ENCODE measurements around the gene KLHL25. TPM values are rescaled to one million over a fixed set of nuclear protein-coding genes. Genes with fewer than 3 reads are reported as not detected.

Gene KLHL25
- total and polyA plus RNA-seq, 7 donors = 3.0 to 9.0 (median 5.7) TPM

- Histone ChIP-seq H3K36me3 (no peaks in the 10 kb centered on the region), H3K27ac (no peak overlapping the region), H3K4me3 (no peak overlapping the region), H3K4me1 (peaks cover 0 to 24% (median 18%) of the 10 kb centered on the region in 4 donors), H3K27me3 (no peaks in the 10 kb centered on the region), H3K9me3 (no peaks in the 10 kb centered on the region)
- no peak for DNase-seq
- intact Hi-C loops (cut with DNase I) = loop anchor here (5.0 kb wide), 2 partner anchors 40 to 65 kb away; no protein-coding TSS in a partner anchor
- 97 to 98% methylated on average over 4 of the region's 4 CpGs for WGBS, 2 donors
- TF ChIP-seq EP300 (IDR thresholded peaks at IDR 0.05) (no peak), POLR2A (IDR thresholded peaks at IDR 0.05) (no peak), POLR2AphosphoS5 (IDR thresholded peaks at IDR 0.05) (no peak)
- TF ChIP-seq, protein P1, sequence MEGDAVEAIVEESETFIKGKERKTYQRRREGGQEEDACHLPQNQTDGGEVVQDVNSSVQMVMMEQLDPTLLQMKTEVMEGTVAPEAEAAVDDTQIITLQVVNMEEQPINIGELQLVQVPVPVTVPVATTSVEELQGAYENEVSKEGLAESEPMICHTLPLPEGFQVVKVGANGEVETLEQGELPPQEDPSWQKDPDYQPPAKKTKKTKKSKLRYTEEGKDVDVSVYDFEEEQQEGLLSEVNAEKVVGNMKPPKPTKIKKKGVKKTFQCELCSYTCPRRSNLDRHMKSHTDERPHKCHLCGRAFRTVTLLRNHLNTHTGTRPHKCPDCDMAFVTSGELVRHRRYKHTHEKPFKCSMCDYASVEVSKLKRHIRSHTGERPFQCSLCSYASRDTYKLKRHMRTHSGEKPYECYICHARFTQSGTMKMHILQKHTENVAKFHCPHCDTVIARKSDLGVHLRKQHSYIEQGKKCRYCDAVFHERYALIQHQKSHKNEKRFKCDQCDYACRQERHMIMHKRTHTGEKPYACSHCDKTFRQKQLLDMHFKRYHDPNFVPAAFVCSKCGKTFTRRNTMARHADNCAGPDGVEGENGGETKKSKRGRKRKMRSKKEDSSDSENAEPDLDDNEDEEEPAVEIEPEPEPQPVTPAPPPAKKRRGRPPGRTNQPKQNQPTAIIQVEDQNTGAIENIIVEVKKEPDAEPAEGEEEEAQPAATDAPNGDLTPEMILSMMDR (IDR thresholded peaks at IDR 0.05) = no peak
Measured at GRCh38 chr15:85792102-85792731, 2.5 kb downstream of the KLHL25 start.

GRCh38 chr15:85789496-85789875, 5.2 kb downstream of the KLHL25 start:
- Histone ChIP-seq H3K27me3 (no peaks in the 10 kb centered on the region), H3K27ac (no peak overlapping the region), H3K9me3 (no peaks in the 10 kb centered on the region), H3K4me3 (no peak overlapping the region), H3K4me1 (peaks cover 0 to 39% (median 34%) of the 10 kb centered on the region in 4 donors), H3K36me3 (no peaks in the 10 kb centered on the region)
- intact Hi-C loops (cut with DNase I) = loop anchor here (2.0 kb wide), 1 partner anchor 21 kb away; no protein-coding TSS in a partner anchor
- DNase-seq = no peak
- WGBS, 2 donors = 75 to 88% methylated on average over 7 of the region's 7 CpGs
- TF ChIP-seq EP300 (IDR thresholded peaks at IDR 0.05) = no peak
- no peak for TF ChIP-seq POLR2AphosphoS5 (IDR thresholded peaks at IDR 0.05)
- TF ChIP-seq, protein P1 (IDR thresholded peaks at IDR 0.05) = no peak
- TF ChIP-seq POLR2A (IDR thresholded peaks at IDR 0.05) = no peak

DNA sequence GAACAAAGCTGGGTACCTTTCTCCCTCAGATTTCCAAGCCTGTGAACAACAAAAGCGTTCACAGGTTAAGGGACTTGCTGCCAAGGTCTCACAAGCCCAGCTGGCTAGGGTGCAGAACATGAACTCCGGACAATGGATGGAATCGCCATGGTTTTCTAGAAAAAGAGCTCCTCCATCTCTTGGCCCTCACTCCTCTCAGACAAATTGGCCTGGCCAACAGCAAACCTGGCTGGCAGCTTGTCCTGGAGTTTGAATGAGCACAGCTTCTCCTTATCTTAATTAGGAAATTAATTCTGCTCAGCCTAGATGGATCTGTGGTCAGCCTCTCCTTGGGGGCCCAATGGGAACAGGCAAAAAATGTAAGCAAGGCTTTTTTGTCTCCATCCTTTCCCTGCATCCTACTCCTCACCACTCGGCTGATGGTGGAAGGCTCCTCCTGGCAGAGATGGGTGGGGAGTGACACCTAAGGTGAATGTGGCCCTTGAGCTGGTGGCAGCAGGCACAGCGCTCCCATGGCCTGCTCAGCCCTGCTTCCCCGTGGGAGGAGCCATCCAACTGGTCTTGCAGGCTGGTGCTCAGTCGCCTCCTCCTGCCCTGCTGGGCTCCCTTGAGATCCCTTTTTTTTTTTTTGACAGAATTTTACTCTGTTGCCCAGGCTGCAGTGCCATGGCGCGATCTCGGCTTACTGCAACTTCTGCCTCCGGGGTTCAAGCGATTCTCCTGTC, 5.8 kb downstream of the KLHL25 start:
- intact Hi-C loops (cut with DNase I) = loop anchor here (2.0 kb wide), 1 partner anchor 20 kb away; no protein-coding TSS in a partner anchor
- 38 to 77% methylated on average over 12 of the region's 12 CpGs for WGBS, 2 donors
- Histone ChIP-seq H3K27ac (no peak overlapping the region), H3K4me3 (no peak overlapping the region), H3K9me3 (no peaks in the 10 kb centered on the region), H3K36me3 (no peaks in the 10 kb centered on the region), H3K4me1 (peaks cover 0 to 36% (median 33%) of the 10 kb centered on the region in 4 donors), H3K27me3 (no peaks in the 10 kb centered on the region)
- DNase-seq = no peak
- TF ChIP-seq POLR2AphosphoS5 (IDR thresholded peaks at IDR 0.05) (no peak), POLR2A (IDR thresholded peaks at IDR 0.05) (no peak), EP300 (IDR thresholded peaks at IDR 0.05) (no peak)
- TF ChIP-seq, protein P1 (IDR thresholded peaks at IDR 0.05) = no peak

DNA sequence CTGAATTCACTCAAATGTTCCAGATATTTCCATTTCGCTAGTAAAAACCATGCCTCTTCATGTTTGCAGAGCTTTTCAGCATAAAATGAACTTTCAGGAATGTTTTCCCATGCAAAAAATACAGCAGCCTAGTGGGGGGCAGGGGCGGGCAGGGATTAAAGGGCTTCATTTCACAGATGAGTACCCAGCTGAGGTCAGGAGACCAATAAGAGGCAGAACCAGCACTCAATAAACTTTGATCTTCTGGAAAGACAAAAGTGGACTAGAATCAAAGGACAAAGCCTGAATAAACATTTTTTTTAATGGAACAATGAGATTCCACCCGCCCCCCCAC, 8.0 kb downstream of the KLHL25 start:
- H3K36me3 ChIP-seq = no peaks in the 10 kb centered on the region
- TF ChIP-seq, protein P1 (IDR thresholded peaks at IDR 0.05) = no peak
- TF ChIP-seq EP300 (IDR thresholded peaks at IDR 0.05) (no peak), POLR2A (IDR thresholded peaks at IDR 0.05) (no peak), POLR2AphosphoS5 (IDR thresholded peaks at IDR 0.05) (no peak)
- intact Hi-C loops (cut with DNase I) = loop anchor here (2.0 kb wide), 1 partner anchor 48 kb away; no protein-coding TSS in a partner anchor
- no peaks in the 10 kb centered on the region for H3K27me3 ChIP-seq
- WGBS, 2 donors = 67 to 81% methylated on average over 3 of the region's 3 CpGs
- H3K9me3 ChIP-seq = no peaks in the 10 kb centered on the region
- no peak for DNase-seq
- H3K4me3 ChIP-seq = no peak overlapping the region
- H3K27ac ChIP-seq = peak overlapping the region in 3 of 4 donors; percentile 7 to 67 (median 65)
- H3K4me1 ChIP-seq = peaks cover 0 to 20% (median 19%) of the 10 kb centered on the region in 4 donors

Data from sigmoid colon (tissue), 7 donors.